ENCODE measurements around the gene IL17REL.

The IL17REL gene

GRCh38 chr22:49956418-49956770 lies 56.2 kb downstream of the IL17REL start:
- TF ChIP-seq CTCF (IDR thresholded peaks at IDR 0.05; ENCODE audit: low read depth, low read length), result no peak
- DNase-seq (ENCODE audit: extremely low read depth, low read depth), result no peak

GRCh38 chr22:49955581-49956417 lies 56.8 kb downstream of the IL17REL start:
- TF ChIP-seq CTCF (IDR thresholded peaks at IDR 0.05; ENCODE audit: low read depth, low read length), result no peak
- DNase-seq (ENCODE audit: extremely low read depth, low read depth), result no peak

GRCh38 chr22:49954991-49955580 lies 57.5 kb downstream of the IL17REL start:
- no peak for TF ChIP-seq CTCF (IDR thresholded peaks at IDR 0.05; ENCODE audit: low read depth, low read length)
- no peak for DNase-seq (ENCODE audit: extremely low read depth, low read depth)

- no peak for DNase-seq (ENCODE audit: extremely low read depth, low read depth)
- no peak for TF ChIP-seq CTCF (IDR thresholded peaks at IDR 0.05; ENCODE audit: low read depth, low read length)
Measured at GRCh38 chr22:49954354-49954753, 58.2 kb downstream of the IL17REL start.

- DNase-seq (ENCODE audit: extremely low read depth, low read depth), result no peak
- TF ChIP-seq CTCF (IDR thresholded peaks at IDR 0.05; ENCODE audit: low read depth, low read length), result no peak
Measured at GRCh38 chr22:49953680-49954344, 58.8 kb downstream of the IL17REL start.

- no peak for DNase-seq (ENCODE audit: extremely low read depth, low read depth)
- no peak for TF ChIP-seq CTCF (IDR thresholded peaks at IDR 0.05; ENCODE audit: low read depth, low read length)
Measured at GRCh38 chr22:49953027-49953679, 59.4 kb downstream of the IL17REL start.
